ENCODE measurements around the gene MCHR2. TPM values are rescaled to one million over a fixed set of nuclear protein-coding genes. Genes with fewer than 3 reads are reported as not detected.

The MCHR2 gene
- total RNA-seq, 2 donors from 2014 or later: not detected

GRCh38 chr6:99885051-99885450 is 109.0 kb downstream of the MCHR2 start:
- ATAC-seq (ENCODE audit: insufficient number of reproducible peaks, low FRiP score, low read depth): no peak
- Histone ChIP-seq H3K27ac (no peak overlapping the region), H3K4me1 (ENCODE audit: control insufficient read depth in 1 of 2, low read depth in 2 of 2) (no peaks in the 10 kb centered on the region), H3K27me3 (replicated peaks; ENCODE audit: insufficient read depth) (no peaks in the 10 kb centered on the region), H3K9me3 (no peaks in the 10 kb centered on the region), H3K36me3 (no peaks in the 10 kb centered on the region), H3K4me3 (no peak overlapping the region)
- no peak for DNase-seq (ENCODE audit: low spot score)
- no peak for TF ChIP-seq CTCF (IDR thresholded peaks at IDR 0.05)

GRCh38 chr6:99882128-99882702 is 111.8 kb downstream of the MCHR2 start:
- Histone ChIP-seq H3K4me1 (ENCODE audit: control insufficient read depth in 1 of 2, low read depth in 2 of 2) (no peaks in the 10 kb centered on the region), H3K27ac (no peak overlapping the region), H3K4me3 (no peak overlapping the region), H3K9me3 (no peaks in the 10 kb centered on the region), H3K36me3 (no peaks in the 10 kb centered on the region), H3K27me3 (replicated peaks; ENCODE audit: insufficient read depth) (no peaks in the 10 kb centered on the region)
- ATAC-seq (ENCODE audit: insufficient number of reproducible peaks, low FRiP score, low read depth) (no peak), DNase-seq (ENCODE audit: low spot score) (no peak)
- no peak for TF ChIP-seq CTCF (IDR thresholded peaks at IDR 0.05)

- no peaks in the 10 kb centered on the region for H3K27me3 ChIP-seq (replicated peaks; ENCODE audit: insufficient read depth)
- no peak for DNase-seq (ENCODE audit: low spot score)
- H3K4me3 ChIP-seq: no peak overlapping the region
- H3K27ac ChIP-seq: no peak overlapping the region
- H3K9me3 ChIP-seq: no peaks in the 10 kb centered on the region
- no peak for TF ChIP-seq CTCF (IDR thresholded peaks at IDR 0.05)
- no peaks in the 10 kb centered on the region for H3K36me3 ChIP-seq
- ATAC-seq (ENCODE audit: insufficient number of reproducible peaks, low FRiP score, low read depth): no peak
- no peaks in the 10 kb centered on the region for H3K4me1 ChIP-seq (ENCODE audit: control insufficient read depth in 1 of 2, low read depth in 2 of 2)
Measured at GRCh38 chr6:99879431-99879830, 114.6 kb downstream of the MCHR2 start.

- no peak overlapping the region for H3K4me3 ChIP-seq
- ATAC-seq (ENCODE audit: insufficient number of reproducible peaks, low FRiP score, low read depth) (no peak), DNase-seq (ENCODE audit: low spot score) (no peak)
- H3K4me1 ChIP-seq (ENCODE audit: control insufficient read depth in 1 of 2, low read depth in 2 of 2): no peaks in the 10 kb centered on the region
- no peak for TF ChIP-seq CTCF (IDR thresholded peaks at IDR 0.05)
- no peaks in the 10 kb centered on the region for H3K9me3 ChIP-seq
- H3K36me3 ChIP-seq: no peaks in the 10 kb centered on the region
- H3K27me3 ChIP-seq (replicated peaks; ENCODE audit: insufficient read depth): no peaks in the 10 kb centered on the region
- H3K27ac ChIP-seq: no peak overlapping the region
Measured at GRCh38 chr6:99875068-99875467, 119.0 kb downstream of the MCHR2 start.

GRCh38 chr6:99873084-99873483 is 120.9 kb downstream of the MCHR2 start:
- no peak for DNase-seq (ENCODE audit: low spot score)

More at GRCh38 chr6:99873084-99873483, 120.9 kb downstream of the MCHR2 start:
- ATAC-seq (ENCODE audit: insufficient number of reproducible peaks, low FRiP score, low read depth): no peak
- no peaks in the 10 kb centered on the region for H3K4me1 ChIP-seq (ENCODE audit: control insufficient read depth in 1 of 2, low read depth in 2 of 2)
- no peak overlapping the region for H3K4me3 ChIP-seq
- H3K27ac ChIP-seq: no peak overlapping the region
- H3K36me3 ChIP-seq: no peaks in the 10 kb centered on the region
- no peaks in the 10 kb centered on the region for H3K9me3 ChIP-seq
- no peaks in the 10 kb centered on the region for H3K27me3 ChIP-seq (replicated peaks; ENCODE audit: insufficient read depth)
- TF ChIP-seq CTCF (IDR thresholded peaks at IDR 0.05): no peak
